ENCODE results near the gene ELN. TPM values are rescaled to one million over a fixed set of nuclear protein-coding genes. Genes with fewer than 3 reads are reported as not detected.

Gene ELN
- total and polyA plus RNA-seq, 2 donors (not counting 3 experiments of a cell fraction or from before 2014, with no cell fraction given): 1.7 to 2.6 TPM

DNA sequence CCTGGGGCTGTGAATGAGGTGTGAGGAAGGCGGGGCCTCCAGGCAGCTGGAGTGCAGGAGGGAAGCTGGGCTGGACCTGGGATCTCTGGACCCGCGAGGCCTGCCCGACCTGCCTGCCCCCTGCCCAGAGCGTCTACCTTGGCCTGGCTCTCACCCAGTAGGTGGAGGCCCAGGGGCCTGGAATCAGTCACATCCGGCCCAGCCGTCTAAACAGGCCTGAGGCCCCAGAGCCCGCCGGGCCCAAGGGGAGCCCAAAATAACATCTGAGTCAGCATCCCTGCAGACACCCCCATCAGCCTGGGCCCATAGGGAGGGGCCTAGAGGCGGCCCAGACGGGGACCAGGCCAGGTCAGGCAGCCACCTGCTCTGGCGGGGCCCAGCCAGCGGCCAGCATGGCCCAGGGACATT is 15.1 kb upstream of the ELN start:
- POLR2A ChIA-PET: no interaction called here
- FAIRE-seq: no peak
- intact Hi-C loops (cut with micrococcal nuclease) (no loop called here), dilution Hi-C loops (cut with MboI; ENCODE audit: extremely low pct_ligation_motif_present, low sequenced_read_pairs) (no loop called here)
- Histone ChIP-seq H3K27ac (ENCODE audit: insufficient read depth, low read depth, low read length) (no peak overlapping the region), H3K27me3 (ENCODE audit: control insufficient read depth in 2 of 2, insufficient read depth in 2 of 2, low read length in 2 of 2) (no peaks in the 10 kb centered on the region), H3K4me3 (replicated peaks in 1 of 3; ENCODE audit: insufficient read depth in 1 of 3, low read depth in 1 of 3, low read length in 3 of 3) (no peak overlapping the region), H3K36me3 (ENCODE audit: control insufficient read depth in 2 of 2, extremely low read depth in 1 of 2, insufficient read depth in 2 of 2, low read length in 2 of 2) (no peaks in the 10 kb centered on the region), H2AFZ (ENCODE audit: low read depth, low read length) (no peak overlapping the region), H4K20me1 (replicated peaks; ENCODE audit: control insufficient read depth, extremely low read depth, insufficient read depth, low read length) (no peaks in the 10 kb centered on the region), H3K4me1 (ENCODE audit: control insufficient read depth, extremely low read depth, insufficient read depth, low read length) (no peaks in the 10 kb centered on the region), H3K9me3 (replicated peaks; ENCODE audit: control insufficient read depth, insufficient read depth, low read length) (no peaks in the 10 kb centered on the region), H3K4me2 (ENCODE audit: insufficient read depth, low read length) (no peak overlapping the region), H3K79me2 (ENCODE audit: control insufficient read depth, insufficient read depth, low read length) (no peaks in the 10 kb centered on the region), H3K9ac (replicated peaks; ENCODE audit: extremely low read depth, insufficient read depth, low read length) (no peak overlapping the region), H3K9me1 (replicated peaks; ENCODE audit: control insufficient read depth, extremely low read depth, insufficient read depth, low read length) (no peaks in the 10 kb centered on the region)
- no peak for TF ChIP-seq EZH2 (IDR thresholded peaks at IDR 0.05; ENCODE audit: borderline replicate concordance, low read depth, low read length, severe bottlenecking)
- DNase-seq (ENCODE audit: low read depth, low spot score): peak; percentile 24
- no TSS peak for BruUV-seq (replicated peaks)
- CTCF ChIA-PET: interaction anchor here (2.9 kb wide), 1 partner anchor 14 kb away, joined by 16 read pairs; no protein-coding TSS in a partner anchor

GRCh38 chr7:74013539-74014272 is 14.3 kb upstream of the ELN start:
- no peak overlapping the region for H3K9ac ChIP-seq (replicated peaks; ENCODE audit: extremely low read depth, insufficient read depth, low read length)
- dilution Hi-C loops (cut with MboI; ENCODE audit: extremely low pct_ligation_motif_present, low sequenced_read_pairs) (no loop called here), intact Hi-C loops (cut with micrococcal nuclease) (no loop called here)

More at GRCh38 chr7:74013539-74014272, 14.3 kb upstream of the ELN start:
- DNase-seq (ENCODE audit: low read depth, low spot score) (no peak), FAIRE-seq (no peak)
- Histone ChIP-seq H3K36me3 (ENCODE audit: control insufficient read depth in 2 of 2, extremely low read depth in 1 of 2, insufficient read depth in 2 of 2, low read length in 2 of 2) (no peaks in the 10 kb centered on the region), H3K9me3 (replicated peaks; ENCODE audit: control insufficient read depth, insufficient read depth, low read length) (no peaks in the 10 kb centered on the region), H3K79me2 (ENCODE audit: control insufficient read depth, insufficient read depth, low read length) (no peaks in the 10 kb centered on the region), H2AFZ (ENCODE audit: low read depth, low read length) (no peak overlapping the region), H3K9me1 (replicated peaks; ENCODE audit: control insufficient read depth, extremely low read depth, insufficient read depth, low read length) (no peaks in the 10 kb centered on the region), H3K4me2 (ENCODE audit: insufficient read depth, low read length) (no peak overlapping the region), H4K20me1 (replicated peaks; ENCODE audit: control insufficient read depth, extremely low read depth, insufficient read depth, low read length) (no peaks in the 10 kb centered on the region), H3K27ac (ENCODE audit: insufficient read depth, low read depth, low read length) (no peak overlapping the region), H3K4me1 (ENCODE audit: control insufficient read depth, extremely low read depth, insufficient read depth, low read length) (no peaks in the 10 kb centered on the region), H3K27me3 (ENCODE audit: control insufficient read depth in 2 of 2, insufficient read depth in 2 of 2, low read length in 2 of 2) (no peaks in the 10 kb centered on the region), H3K4me3 (replicated peaks in 1 of 3; ENCODE audit: insufficient read depth in 1 of 3, low read depth in 1 of 3, low read length in 3 of 3) (no peak overlapping the region)
- ChIA-PET POLR2A (no interaction called here), CTCF (interaction anchor here (1.2 to 1.9 kb wide), 3 partner anchors 8 to 13 kb away, joined by 3 to 12 read pairs (median 6); no protein-coding TSS in a partner anchor)
- no peak for TF ChIP-seq EZH2 (IDR thresholded peaks at IDR 0.05; ENCODE audit: borderline replicate concordance, low read depth, low read length, severe bottlenecking)
- TF ChIP-seq CTCF (IDR thresholded peaks at IDR 0.05; ENCODE audit: extremely low read depth in 1 of 2, insufficient read depth in 1 of 2, low read depth in 1 of 2, low read length in 2 of 2): no peak
- TF ChIP-seq POLR2A (IDR thresholded peaks at IDR 0.05; ENCODE audit: low read depth, low read length): no peak
- TF ChIP-seq MAX (IDR thresholded peaks at IDR 0.05; ENCODE audit: insufficient read depth, insufficient read length): no peak
- no peak for TF ChIP-seq POLR2AphosphoS5 (IDR thresholded peaks at IDR 0.05; ENCODE audit: insufficient read depth, low read depth, low read length)
- TF ChIP-seq JUN (IDR thresholded peaks at IDR 0.05; ENCODE audit: borderline replicate concordance, insufficient read depth, insufficient read length, low read depth): no peak
- TF ChIP-seq MYC (IDR thresholded peaks at IDR 0.05; ENCODE audit: low read depth, low read length): no peak
- TF ChIP-seq FOS (IDR thresholded peaks at IDR 0.05; ENCODE audit: borderline replicate concordance, insufficient read depth, low read length): no peak
- no TSS peak for BruUV-seq (replicated peaks)

Data from endothelial cell of umbilical vein (primary cell).